ENCODE results near the gene COL19A1. TPM values are rescaled to one million over a fixed set of nuclear protein-coding genes. Genes with fewer than 3 reads are reported as not detected.
A peak's percentile ranks its signal among the peaks of the same experiment; 100 is the strongest.
"Not testable (repeated sequence)": the region's sequence is repeated elsewhere in the genome, so short reads cannot be mapped to it uniquely, and the experiment has no call there.

Gene COL19A1
- under 1 TPM; 0.37 to 0.85 (median 0.60) TPM for polyA plus RNA-seq (ENCODE audit: insufficient read depth in 1 of 5, insufficient read length in 5 of 5, low replicate concordance in 1 of 5)
- long read RNA-seq, donor 1 = 0 reads
- long read RNA-seq, donor 2 = 0 reads
- long read RNA-seq, donor 3 = 0 reads
- long read RNA-seq, donor 4 = 0 reads
- long read RNA-seq, donor 5 = 0 reads
- long read RNA-seq, donor 6 = 0 reads
- long read RNA-seq, donor 7 = 0 reads
- long read RNA-seq, donor 8 = 0 reads

DNA sequence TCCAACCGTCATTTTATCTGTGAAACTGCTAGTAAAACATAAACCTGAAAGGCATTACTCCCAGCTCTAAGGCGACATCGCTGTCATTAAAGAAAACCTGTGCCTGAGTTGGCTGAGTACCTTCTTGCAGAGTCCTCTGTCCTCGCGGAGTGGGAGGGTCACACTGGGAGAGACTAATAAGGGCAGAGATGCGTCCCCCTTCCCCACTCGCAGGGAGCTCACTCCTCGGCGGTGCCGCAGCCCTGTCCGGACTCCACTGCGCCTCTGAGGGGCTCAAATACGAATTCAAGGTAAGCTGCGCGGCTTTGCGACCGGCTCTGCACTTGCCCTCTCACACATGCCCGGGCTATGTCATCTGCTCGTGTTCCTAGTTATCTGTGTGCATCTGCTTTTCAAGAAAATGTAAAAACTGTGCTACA is at the start of gene COL19A1:
Gene COL19A1, plus strand, starts transcription at position 206 of the 419 bp plus-strand sequence. CDS start 13,012 bp downstream, outside the sequence.
- DNase-seq = no peak

DNA sequence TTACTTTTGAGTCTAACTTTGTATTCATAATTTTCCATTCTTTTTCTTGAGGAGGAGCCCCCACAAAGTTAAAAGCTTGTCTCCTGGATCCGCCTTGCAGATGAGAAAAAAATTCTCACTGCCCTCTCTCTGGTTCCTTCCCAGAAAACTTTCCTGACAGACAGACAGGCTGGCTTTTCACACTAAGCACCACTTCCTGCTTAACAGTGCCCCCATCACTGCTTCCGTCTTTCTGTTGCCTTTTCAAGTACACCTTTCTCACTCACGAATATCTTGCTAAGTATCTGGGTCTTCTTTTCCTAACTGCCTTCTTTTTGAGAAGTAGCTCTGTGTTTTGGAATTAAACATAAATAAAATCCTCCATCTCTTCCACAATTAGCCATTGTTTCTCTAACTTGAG is 49.8 kb upstream of the COL19A1 start:
- no peak for DNase-seq

DNA sequence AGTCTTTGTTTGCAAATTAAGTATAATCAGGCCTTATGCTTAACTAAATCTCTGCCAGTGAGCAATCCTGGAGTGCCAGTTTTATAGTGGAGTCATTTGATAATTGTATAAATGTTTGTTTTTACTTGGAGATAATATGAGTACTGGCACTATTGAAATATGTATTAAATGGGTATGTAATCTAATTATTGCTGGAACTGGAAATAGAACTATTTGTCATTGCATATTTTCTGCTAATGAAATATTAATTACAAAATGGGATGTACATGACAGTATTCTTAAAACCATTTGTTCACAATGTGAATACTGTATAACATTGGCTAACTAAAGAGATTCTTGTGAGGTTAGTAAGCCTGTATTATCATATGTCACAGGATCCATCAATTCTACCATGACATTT is 49.0 kb upstream of the COL19A1 start:
- no peak for DNase-seq

DNA sequence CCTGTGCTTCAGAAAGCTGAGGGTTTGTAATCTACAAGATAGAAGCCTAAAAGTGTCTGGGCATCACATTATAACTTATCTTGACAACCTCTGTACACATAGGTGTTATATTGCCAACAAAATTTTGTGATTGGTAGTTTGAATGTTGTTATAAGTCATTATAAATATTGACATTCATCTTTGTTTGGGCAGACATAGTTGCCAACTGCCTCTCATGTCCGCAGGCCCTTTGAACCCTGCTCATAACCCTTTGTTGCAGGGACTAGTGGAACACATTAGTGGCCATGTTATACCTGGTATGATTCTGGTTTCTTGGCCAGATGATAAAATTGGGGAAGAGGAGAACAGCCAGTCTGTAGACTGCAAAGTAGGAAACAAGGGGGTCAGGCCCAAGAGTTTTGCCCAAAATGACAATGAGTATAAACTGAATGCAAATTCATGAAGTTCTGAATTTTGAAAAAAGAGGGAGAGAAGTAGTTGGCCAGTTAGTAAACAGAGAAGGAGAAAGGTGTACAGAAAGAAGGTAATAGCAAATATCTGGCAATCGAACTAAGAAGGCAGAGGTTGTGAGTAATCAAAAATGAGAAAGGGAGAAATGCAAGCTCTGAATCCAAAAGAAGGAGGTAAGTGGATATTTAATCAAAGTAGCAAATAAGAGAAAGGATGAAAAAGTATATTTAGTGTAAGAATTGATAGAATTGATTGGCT is 48.0 kb upstream of the COL19A1 start:
- DNase-seq = no peak

DNA sequence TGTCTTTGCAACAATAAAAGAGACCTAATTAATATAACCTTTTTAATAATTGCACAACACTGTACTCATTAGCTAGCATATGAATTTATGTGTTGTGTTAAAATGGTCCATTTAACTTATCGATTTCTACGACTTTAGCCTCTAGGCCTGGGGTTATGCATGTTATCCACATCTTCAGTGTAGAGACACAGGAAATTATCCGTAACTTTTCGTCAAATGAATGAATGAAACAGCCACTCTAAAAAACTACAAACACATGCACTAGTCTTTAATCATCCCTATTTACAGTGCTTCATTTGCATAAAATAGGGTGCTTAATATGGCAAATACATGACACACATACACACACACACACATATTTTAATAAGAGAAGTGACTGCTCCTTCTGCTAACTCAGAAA is 47.2 kb upstream of the COL19A1 start:
- no peak for DNase-seq

DNA sequence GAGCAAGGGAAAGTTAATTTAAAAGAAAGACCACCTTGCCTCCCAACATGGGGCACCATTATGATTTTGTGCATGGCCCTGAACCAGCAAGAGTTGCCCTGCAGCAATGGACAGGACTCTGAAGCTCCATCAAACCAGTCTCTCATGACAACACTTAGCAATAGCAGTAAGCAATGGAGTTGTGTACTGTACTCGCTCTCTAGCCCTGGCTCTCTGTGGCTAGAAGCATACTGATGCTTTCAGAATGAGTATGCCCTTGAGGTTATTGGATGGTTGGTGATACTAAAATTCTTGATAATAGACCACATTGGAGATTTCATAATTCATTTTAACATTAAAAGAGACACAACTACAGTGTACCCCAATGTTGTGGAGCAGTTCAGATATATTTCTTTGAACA is 46.3 kb upstream of the COL19A1 start:
- DNase-seq = no peak

DNA sequence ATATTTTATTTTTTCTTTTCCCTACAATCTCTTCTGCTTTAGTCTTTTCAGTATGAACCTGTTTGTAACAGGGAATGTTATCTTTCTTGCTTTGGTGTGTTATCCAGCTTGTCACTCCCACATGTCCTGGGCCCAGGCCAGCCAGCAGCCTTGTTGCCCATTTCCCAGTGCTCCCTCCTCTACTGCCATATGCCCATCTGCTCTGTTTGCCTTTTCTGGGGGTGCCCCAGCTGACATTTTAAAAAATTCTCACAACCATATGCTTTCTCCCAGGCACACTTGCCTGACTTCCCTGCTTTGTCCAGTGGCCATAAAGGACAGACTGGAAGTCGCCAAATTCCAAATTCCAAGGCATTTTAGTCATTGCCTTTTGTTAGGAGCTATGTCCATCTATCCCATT is 45.9 kb upstream of the COL19A1 start:
- DNase-seq = no peak

DNA sequence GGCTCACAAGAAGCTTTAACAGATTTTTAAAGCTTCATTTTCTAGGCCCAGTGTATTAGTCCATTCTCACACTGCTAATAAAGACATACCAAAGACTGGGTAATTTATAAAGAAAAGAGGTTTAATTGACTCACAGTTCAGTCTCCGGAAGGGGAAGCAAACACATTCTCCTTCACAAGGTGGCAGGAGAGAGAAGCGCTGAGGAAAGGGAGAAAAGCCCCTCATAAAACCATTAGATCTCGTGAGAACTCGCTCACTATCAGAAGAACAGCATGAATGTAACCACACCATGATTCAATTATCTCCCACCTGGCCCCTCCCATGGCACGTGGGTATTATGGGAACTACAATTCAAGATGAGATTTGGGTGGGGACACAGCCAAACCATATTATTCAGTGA is 42.0 kb upstream of the COL19A1 start:
- not testable (repeated sequence) for DNase-seq

DNA sequence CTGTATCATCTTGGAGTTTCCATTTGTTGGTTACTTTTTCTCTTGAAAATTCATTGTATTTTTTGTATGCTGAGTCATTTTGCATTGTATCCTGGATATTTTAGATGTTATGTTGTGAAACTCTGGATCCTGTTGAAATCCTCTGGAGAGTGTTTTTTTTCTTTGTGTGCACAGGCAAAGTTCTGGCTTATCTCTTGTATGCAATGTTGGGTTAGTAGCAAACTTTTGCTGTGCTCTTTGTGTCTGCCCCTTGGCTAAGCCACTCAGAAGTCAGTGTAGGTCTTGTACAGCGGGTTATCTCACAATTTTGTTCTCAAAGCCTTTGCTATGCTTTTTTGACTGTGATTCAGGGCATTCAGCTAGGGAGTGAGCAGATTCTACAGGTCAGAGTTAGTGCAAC is 40.5 kb upstream of the COL19A1 start:
- no peak for DNase-seq

DNA sequence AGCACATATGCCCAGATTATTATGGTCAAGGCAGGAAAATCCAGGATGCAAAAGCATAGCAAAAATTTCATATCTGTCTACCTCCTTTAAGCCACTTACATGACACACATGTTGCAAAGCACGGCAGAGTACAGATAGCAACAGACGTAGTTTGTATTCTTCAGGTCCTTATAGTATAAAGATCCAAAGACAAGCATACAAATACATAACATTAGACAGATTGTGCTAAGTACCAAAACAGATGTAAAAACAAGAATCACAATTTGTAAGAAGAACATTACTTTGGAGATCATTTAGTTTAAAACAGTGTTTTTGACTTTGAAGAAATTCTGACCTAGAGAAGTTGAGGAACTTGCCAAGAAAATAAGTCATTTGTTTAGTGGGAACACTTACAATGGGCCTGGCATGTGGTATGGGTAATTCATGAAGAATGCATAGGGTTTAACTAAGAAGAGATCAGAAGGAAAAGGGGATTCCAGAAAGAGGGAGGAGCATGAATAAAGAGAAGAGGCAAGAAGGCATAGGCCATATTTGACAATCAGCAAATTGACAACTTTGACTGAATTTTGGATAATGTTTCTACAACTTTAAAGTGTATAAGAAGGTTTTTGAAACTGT is 39.0 kb upstream of the COL19A1 start:
- peak; percentile 57 to 62 for DNase-seq

DNA sequence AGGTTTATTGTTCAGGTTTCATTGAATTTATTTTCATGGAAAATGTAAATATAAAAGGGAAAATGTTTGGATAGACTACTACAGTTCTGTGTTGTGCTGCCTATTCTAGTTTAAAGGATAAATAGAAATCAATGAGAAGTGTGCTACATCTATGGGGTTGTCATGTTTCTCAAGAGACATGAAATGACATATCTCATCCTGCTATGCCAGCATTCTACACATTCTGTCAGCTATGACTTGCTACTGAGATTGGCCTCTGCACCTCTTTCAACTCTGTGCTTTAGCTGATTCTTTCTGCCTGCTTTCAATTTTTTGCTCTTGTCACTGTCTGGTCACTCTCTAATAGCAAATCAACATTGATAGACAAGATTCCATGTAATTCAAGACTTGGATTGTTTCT is 33.8 kb upstream of the COL19A1 start:
- DNase-seq = no peak

DNA sequence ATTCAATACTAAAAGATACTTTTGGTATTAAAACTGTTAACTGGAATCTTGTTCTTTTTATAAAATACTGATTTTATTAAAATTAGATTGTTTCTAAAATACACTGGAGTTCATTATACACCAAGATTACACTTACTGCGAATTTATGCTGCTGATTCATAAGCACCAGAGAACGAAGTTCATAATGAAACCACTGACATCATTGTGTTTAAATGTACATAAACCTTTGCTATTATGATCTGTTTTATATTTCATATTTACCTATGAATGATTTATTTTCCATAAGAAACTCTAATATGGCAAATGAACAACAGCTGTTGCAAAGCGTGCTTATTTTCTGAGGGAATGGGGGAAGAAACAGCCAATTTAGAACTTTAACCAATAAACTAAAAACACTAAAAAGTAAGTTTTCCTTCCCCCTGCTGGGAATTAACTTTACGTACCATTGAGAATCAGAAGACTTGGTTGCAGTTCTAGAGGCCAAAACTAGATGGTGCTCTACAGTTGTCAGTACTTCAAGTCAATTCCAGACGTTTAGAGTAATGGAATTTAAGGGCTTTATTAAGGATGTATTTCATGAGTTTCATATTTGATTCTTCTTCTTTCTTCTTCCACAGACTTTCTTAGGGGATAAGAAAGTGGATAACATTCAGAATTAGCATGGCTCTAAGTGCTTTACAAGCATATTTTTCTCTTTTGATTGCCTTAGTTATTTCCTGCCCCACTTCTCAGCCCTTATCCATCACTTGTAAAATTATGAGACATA is 30.8 kb upstream of the COL19A1 start:
- peak; percentile 57 to 72 for DNase-seq

DNA sequence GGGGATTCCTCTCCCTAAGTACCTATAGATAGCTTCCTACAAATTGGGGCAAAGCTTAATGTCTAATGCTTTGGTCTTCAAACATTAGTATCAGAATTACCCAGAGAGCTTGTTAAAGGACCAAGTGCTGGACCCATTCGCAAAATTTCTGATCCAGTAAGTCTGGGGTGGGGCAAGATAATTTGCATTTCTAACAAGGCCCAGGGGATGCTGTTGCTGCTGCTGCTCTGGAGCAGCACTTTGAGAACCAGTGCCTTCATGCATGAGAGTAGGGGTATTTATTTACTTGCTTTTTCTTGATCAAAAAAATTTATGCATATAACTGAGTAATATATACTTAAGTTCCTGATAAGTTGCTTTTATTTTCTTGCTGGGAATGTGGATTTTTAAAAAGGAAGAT is 24.5 kb upstream of the COL19A1 start:
- no peak for DNase-seq

DNA sequence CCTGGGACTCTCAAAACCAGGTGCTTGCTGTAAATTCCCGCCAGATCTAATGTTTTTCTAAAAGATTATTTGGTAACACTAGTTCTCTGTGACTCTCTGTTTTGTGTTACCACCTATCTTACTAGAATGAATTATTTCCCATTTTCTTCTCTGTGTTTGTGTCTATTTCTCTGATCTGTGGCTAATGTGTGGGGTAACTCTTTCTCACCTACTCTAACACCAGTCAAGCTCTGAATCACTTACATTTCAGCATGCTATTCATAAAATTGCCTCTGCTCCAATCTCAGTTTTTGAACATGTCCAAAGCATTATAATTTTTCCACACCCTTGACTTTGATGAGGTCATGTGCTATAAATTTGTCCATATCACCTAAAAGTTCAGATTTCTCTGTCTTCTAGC is 23.2 kb upstream of the COL19A1 start:
- DNase-seq = no peak

DNA sequence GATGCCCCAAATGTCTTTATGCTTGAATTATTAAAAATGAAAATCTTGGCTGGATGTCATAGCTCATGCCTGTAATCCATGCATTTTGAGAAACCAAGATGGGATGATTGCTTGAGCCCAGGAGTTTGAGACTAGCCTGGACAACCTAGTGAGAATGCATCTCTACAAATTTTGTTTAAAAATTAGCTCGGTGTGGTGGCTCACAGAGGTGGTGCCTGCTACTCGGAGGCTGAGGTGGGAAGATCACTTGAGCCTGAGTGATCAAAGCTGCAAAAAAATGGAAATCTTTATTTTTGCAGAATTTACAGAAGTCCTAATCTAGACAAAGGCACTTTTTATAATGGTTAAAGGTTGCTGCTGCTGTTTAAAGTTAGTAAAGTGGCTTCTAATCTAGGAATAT is 20.0 kb upstream of the COL19A1 start:
- DNase-seq = no peak

DNA sequence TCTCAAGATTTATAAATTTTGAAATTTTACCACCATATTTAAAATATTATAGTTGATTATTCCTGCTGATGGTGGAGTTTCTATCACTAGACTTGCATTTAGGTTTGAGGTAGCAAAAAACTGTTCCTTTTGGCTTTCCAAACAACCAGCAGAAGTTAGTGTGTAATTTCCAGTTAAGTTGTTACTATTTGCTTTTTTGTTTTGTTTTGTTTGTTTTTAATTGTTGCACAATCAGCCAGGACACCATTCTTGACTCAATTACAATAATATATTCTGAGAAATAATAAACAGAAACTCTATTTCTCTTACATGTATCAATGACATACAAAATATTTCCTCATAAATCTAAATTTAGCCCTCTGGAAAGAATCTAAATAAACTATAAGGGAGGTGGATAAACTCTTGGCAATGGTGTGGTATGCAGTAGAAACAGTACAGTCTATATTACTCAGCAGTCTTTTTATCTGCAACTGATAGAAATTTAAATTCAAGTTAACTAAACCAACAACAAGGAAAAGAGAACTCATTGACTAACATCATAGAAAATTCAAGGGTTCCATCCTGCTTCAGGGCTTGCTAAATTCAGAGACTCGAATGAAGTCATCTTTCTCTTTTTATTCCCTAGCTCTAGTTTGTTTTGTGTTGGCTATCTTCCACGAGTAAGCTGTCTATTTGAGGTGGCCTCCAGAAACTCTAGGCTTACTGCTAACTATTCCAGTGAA is 19.4 kb upstream of the COL19A1 start:
- no peak for DNase-seq

DNA sequence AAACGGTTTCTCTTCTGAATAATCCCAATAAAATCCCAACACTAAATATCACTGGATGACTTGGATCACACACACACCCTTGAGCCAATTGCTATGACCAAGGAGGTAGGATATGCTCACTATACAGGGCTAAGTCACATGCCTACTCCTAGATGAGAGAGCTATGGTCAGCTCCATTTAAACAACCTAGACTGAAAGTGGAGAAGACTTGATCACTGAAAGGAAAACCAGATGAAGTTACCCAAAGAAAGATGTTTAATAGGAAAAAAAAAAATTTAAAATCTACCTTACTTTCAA is 18.9 kb upstream of the COL19A1 start:
- no peak for DNase-seq

DNA sequence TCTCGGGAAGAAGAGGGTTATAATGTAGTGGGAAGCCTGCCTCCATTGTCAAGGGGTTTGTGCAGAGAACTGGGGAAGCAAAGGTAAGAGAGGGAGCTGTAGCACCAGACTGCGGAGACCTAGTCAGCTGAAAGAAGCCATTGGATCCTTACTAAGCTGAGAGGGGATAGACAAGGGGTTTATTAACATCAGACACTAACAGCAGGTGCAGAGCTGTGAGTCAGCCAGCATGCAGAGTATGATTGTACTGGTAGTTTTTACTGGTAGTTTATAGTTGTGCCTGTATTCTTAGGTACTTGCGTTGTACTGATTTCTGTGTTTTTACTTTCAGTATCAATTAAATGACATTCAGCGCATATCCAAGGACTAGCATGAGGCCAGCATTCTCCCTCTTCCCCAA is 17.8 kb upstream of the COL19A1 start:
- no peak for DNase-seq

DNA sequence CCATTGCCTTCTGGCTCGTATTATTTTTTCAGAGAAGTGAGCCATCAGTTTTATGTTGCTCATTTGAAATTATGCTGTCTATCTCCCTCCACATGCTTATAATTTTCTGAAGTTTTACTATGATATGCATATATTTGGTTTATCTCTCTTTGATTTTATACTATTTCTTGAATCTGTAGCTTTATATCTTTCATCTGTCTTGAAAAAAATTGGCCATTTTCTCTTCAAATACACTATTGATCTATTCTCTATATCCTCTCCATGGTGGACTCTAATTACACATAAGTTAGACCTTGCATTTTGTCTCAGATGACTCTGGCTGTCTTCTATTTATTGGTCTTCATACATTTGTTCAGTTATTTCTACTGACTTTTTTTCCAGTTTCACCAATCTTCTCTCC is 13.7 kb upstream of the COL19A1 start:
- DNase-seq = no peak

DNA sequence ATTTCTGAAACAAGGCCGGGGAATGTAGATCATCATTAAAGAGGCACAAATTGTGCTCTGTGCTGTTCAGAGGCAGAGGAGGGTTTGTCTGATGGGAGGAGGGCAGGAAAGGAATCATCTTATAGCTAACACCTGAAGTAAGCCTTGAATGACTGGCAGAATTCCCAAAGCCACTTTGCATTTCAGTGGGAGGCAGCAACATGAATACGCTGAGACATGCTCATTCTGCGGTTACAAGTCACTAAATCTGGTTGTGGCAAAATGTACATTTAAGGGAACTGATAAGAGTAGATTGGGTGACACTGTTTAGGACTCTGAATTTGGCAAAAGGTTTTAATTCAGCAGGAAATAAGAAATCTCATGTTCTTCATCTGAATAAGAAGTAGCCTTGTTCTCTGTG is 4.4 kb upstream of the COL19A1 start:
- no peak for DNase-seq

DNA sequence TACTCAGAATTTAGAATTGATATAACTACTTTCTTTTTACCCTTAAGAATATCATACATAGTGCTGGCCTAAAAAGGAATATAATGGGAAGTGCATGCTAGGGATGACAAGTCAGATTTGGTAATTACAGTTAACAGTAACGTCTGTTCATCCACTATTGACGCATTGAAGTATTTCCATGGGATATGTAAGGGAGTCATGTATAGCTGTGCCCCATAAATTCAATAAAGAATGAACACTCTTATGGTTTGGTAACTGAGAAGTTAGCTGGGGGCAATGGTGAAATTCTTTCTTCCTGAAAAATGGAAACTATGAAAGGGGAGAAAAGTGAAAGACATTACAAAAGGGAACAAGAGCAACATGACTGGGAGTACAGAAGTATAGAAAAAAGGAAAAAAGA is 2.6 kb upstream of the COL19A1 start:
- no peak for DNase-seq

DNA sequence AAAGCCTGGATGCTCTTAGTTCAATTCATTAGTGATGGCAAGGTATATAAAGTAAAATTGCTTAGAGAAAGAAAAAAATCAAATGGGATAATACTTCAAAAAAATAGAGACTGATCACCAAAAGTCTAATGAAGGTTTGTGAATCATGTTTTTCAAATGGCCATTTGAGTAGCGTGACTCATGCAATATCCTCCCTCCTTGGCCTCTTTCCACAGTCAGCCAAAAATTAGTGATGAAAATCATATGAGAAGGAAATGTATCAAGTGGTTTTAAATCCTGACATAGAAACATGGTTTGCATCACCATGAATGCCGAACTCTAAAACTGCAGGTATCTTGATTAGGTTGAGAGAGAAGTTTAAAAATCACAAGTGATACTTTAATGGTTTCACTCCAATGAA is 1.2 kb upstream of the COL19A1 start:
- no peak for DNase-seq
